GM19467 (cell line): ENCODE results near the gene SFR1.

Experiments used
- ATAC-seq: cut with Tn5 transposase; IDR thresholded peaks from one replicate; pipeline ENCODE4 v1.9.1; 2021; ENCODE audit warnings: mild to moderate bottlenecking, moderate library complexity; ENCODE audit not compliant: unreplicated experiment

SFR1 gene, protein sequence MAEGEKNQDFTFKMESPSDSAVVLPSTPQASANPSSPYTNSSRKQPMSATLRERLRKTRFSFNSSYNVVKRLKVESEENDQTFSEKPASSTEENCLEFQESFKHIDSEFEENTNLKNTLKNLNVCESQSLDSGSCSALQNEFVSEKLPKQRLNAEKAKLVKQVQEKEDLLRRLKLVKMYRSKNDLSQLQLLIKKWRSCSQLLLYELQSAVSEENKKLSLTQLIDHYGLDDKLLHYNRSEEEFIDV

DNA sequence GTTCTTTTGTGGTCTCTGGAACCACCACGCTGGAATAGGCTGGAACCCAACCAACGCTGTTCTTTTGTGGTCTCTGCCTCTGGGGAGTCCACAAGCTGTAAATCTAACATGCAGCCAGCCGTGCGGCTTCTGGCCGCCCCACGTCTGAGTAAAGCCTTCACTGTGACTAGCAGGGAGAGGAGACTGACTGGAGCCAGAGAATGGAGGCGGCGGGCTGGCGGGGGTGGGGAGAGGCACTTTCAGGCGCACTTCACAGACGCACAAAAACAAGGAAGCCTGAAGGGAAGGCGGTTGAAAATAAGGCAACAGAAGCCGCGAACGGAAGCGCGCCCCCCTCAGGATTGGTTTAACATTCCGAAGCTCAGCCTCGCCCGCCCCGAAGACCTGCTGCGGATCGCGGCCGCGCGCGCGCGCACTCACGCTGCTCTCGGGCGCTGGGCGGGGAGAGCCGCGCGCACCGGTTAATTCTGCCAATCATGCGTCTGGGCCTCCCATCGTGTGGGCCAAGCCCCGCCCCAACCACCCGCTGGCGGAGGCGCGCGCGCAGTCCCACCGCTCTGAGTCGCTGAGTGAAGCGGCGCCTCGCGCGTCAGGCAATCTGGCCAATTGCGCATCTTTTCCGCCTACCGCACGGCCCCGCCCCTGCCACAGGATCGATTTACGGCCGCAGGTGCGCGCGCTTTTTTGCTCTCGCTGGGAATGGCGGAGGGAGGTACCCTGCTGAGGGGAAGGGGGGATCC lies at the start of gene SFR1:
Gene SFR1 (plus strand): TSS at position 687 of the 740 bp plus-strand sequence. CDS start 13 bp downstream, at position 700.
- peak; percentile 95 for ATAC-seq

DNA sequence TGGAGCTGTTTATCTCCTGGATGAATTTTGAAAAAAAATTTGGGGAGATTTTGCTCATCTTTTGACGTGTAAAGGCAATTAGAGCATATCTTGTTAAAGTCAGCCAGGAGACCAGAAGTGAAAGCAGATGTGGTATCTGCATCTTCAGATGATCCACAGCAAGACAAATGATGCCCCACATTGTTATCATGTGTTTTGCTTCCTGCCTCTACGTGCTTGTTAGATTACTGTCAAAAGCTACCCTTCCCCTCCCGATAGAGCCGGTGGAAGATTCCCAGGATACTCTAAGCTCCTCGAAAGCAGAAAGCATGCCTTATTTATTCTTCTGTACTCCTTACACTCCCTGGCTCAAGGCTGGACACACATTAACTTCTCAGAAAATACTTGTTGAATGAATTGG lies 49.2 kb upstream of the SFR1 start:
- no peak for ATAC-seq

DNA sequence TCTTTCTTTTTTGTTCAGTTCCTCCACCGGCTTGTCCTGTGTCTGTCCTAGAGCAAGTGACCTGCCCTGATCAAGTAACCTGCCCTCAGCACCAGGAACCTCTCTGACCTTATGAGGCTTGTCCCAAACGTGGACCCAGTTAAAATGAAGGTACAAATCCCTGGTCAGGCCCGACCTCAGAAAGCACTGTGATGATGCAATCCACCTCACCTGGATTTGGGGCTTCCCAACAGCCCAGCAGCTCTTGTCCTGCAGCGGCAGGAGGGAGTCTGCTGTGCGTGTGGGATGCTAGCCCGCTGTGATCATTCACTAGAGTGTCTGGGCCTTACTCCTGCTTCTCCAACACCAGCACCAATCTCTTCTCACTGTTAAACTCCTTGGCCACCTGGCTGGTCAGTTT lies 47.5 kb upstream of the SFR1 start:
- ATAC-seq: no peak

DNA sequence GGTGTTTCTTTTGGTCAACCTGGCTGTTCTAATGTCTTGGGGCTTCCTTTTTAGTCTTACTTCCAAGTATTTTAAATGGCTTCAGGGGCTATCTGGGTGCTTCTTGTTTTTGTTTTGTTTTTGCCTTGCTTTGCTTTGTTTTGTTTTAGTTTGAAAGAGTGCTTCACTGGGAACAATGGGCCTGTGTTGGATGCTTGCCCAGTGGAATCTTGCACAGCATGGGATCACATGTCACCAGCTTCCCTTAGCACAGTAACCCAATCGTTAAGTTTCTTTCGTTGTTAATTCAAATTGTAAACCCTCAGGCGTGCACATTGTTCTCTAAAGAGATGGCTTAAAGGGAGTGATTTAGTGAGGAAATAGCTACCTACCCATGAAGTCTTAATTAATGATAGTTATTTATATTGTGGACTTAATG lies 45.2 kb upstream of the SFR1 start:
- no peak for ATAC-seq

DNA sequence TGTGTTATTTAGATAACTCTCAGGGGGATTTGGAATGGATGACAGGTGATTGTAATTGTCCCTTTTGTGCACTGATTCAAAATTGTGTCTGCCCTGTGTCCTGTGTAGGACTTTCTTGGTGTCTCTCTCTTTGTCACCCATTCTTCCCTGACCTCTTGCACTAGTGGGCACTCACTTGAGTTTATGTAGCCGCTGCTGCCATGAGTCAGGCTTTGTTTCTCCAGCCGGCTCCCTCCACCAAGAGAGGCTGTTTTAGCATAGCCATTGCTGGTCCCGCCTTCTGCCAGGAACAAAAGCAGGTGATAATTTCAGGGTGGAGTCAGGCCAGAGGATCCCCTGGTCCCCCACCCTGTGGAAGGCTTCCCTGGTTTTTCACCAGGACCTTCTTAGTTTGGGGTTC lies 44.7 kb upstream of the SFR1 start:
- no peak for ATAC-seq

DNA sequence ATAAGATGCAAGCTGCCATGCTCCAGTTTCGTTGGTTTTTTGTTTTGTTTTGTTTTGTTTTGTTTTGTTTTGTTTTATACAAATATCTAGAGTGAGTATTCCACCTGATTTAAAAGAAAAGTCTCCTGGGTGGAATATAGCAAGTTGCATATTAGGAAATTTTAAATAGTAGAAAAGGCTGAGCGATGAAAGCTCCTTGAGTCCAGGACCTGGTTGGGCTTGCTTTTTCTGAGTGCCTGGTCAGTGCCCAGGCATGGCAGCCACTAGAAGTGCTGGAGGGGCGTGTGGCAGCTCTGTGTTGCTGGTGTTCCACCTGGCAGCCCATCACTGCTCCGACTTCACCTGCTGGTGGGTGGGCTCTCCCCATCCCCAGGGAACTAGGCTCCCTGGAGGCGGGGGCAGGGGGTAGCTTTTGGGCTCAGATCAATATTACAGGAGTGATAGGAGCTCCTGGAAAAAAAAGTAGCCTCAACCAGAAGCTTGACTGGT lies 44.3 kb upstream of the SFR1 start:
- no peak for ATAC-seq

DNA sequence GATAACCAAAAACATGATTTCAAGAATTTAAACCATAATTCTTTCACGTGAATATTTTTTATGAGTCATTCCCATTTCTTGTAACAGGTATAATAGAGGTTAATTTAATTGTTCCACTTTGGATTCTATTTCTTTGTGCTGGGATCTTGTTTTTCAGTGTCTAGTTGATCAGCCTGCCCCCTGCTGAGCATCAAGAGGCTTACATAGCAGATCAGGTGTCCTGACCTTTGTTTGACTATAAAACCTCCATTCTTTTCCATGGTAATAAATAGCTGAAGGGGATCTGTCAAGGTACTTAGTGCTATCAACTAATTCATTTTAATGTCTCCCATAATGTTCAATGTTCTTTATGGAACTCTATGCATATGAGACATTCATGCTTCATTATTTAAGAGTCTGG lies 41.2 kb upstream of the SFR1 start:
- no peak for ATAC-seq

DNA sequence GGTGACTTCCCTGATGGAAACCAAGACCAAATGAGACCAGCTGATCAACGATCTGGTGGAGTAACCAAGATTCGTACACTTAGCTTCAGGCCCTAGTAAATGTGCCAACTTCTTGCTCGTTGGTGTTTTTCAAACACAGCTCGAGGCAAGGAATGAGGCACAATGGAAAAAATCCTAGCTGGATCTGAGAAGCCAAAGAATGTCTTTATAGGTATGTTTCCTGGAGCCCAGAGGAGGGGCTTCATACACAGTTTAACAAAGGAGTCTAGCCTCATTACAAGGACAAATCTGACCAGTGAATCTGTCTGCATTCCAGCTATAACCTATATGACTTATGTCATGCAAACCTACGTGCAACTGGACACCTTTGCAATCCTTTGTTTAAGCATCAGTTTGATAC lies 40.0 kb upstream of the SFR1 start:
- ATAC-seq: no peak

DNA sequence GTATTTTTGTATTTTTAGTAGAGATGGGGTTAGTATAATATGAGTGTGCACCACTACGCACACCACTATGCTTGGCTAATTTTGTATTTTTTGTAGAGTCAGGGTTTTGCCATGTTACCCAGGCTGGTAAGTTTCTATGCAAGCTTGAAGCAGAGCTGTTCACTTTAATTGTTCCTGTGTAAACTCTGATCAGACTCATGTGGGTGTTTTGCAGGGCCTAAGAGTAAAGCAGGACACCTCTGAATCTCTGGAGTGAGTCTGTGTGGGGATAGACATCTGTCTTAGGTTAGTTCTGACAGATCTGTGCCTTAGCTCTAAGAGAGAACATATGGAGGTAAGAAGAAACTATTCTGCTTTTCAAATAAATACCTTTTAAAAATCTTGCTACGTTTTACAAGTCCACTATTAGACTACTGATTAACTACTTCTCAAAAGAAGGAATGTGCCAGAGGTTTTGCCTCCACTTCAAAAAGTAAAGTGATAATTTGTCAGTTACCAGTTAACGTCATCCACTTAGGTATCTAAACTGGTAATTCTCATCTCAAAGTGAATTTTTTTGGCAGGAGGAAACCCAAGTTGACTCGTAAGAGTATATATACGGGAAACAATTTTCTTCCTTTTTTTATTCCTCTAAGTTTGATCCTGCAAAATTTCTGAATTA lies 37.4 kb upstream of the SFR1 start:
- ATAC-seq: no peak

DNA sequence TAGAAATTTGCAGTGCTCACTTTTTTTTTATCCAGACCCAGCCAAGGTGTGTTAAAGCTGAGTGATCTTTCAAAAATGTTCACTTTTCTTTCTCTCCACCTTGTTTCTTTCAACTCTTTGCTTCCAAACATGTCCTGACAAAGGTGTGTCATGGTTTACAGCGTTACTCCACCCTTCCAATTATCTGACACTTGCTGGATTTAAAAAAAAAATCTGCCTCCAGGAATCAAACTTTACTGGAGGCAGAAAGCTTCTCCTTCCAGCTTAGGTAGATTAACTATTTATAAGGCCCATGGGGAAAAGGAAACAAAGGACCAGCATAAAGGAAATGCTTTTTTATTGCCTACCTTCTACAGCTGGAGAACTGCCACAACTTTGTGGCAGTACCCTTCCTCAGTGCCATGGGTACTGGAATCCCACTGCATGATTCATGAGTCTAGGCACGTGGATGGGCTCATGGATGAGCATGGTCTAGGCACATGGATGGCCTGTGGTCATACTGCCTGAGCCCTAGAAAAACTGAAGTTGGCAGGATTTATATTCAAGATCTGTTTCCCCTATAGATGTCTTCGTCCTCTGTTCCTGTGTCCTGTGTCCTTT lies 36.1 kb upstream of the SFR1 start, which contains the start of gene COL17A1:
Gene COL17A1 (minus strand): TSS at position 80 of the 600 bp plus-strand sequence. CDS start 5,207 bp downstream, outside the sequence.
- no peak for ATAC-seq

DNA sequence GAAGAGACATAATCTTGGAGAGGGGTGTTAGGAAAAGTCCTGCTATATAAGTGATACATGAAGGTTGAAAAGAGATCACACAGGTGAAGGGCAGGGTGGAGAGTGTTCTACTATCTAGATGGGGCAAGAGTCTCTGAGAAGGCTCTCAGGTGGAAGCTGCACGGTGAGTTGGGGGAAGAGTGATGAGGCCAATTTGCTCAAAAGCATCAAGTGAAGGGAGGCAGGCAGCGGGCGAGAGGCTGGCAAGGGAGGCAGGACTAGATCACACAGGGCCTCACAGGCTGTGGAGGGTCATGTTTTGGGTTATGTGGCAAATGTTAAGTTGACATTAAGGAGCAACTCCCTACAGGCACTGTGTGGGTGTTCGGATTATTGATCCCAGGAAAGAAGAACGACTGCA lies 33.7 kb upstream of the SFR1 start:
- ATAC-seq: no peak

DNA sequence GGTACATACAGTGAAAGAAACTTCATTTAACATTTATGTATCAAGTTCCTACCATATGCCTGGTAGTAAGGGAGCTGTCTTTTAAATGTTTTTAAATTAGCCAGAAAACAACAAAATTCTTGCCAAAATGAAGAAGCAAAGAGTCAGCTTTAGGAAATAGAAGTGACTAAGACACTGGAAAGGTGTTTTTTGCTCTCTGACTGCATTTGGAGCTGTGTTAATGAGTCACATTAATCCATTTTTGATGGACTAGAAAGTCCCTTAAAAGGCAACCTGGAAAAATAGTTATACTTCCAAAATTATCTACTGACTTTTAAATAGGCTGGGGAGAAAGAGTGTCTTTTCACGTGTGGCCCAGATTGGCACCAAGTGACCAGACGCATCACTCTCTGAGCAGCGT lies 32.4 kb upstream of the SFR1 start:
- no peak for ATAC-seq

DNA sequence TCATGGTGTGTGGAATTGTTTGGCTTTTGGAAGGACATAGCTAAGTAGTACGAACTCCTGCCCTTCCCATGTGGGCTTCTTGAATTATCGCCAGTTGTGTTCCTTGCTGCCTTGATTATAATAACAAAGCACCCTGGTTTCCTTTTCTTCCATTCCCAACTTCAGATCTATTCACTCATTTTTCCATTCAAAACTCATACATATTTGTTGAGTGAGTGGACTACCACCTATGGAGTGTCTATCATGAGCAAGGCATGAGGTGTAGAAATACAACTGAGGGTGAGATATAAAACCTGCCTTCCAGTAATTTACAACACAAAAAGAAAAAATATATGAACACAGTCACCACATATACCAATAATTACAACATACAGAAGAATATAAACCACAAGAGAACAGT lies 31.4 kb upstream of the SFR1 start:
- ATAC-seq: no peak

DNA sequence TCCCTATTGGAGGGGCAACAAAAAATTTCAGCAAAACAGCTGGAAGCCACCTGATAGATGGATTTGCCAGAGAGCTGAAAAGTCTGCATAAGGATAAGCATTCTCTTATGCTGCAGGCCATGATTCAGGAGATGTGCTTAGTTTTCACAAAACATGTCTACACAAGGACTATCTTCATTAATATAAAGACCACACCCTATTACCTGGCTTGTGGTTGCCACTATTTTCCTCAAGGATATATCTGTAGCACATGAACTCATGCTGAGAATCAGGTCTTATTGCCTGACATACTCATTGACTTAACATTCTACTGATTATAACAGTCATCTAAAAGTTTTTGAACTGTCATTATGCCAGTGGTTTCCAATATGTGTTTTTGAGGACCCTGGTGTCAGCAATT lies 29.2 kb upstream of the SFR1 start:
- ATAC-seq: no peak

DNA sequence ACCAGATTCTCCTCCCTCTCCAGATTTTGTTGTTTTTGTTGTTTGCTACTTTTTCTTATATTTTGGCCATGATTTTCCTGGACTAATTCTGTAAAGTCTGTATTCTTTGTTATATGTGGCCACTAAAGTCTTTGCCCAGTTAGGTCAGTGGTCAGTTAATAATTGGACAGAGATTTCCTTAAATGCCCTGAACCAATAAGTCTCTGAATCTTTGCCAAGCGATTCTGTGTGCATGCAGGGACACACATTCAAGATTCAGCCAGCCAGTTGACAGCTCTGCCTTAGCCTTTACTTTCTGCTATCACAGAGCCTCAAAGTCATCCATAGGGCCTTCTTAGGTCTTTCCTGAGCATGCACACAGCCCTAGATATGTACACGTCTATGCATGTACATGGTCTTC lies 25.3 kb upstream of the SFR1 start:
- ATAC-seq: no peak

DNA sequence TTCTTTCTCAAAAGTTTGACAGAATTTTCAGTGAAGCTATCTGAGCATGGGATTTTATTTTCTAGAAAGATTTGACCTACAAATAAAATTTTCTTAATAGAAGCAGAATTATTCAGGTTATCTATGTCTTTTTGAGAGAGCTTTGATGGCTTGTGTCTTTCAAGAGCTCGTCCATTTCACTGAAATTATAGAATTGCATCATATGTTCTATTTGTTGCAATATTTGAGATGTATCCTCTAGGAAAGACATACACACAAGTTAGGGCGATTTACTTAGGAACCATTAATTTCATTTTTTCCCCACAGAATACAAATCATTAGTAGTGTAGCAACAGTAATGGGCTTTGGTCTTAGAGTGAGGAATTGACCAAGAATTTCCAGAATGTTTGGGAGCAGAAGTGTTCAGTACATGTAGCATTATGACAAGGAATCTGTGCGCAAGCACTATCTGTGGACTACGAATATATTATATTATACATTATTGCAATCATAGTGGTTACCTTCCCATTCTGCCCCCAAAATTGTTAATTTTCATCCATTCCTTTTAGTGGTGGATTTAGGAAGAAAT lies 23.5 kb upstream of the SFR1 start:
- ATAC-seq: no peak

DNA sequence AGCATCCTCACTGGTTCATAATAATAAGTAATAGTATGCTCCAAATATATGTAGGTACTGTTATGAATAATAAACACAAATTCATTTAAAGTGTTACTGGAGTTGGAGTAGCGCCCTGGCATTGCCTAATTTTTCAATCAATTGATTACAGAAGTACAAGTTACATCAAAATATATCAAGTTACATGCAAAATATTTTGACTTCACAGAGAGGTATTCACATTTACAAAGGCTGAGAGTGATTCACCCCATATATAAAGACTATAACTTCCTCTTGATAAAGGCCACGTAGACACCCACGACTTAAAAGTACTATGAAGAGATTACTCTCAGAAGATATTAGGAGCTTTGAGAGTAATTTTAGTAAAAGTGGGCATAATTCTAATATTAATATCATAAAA lies 22.7 kb upstream of the SFR1 start:
- ATAC-seq: no peak

DNA sequence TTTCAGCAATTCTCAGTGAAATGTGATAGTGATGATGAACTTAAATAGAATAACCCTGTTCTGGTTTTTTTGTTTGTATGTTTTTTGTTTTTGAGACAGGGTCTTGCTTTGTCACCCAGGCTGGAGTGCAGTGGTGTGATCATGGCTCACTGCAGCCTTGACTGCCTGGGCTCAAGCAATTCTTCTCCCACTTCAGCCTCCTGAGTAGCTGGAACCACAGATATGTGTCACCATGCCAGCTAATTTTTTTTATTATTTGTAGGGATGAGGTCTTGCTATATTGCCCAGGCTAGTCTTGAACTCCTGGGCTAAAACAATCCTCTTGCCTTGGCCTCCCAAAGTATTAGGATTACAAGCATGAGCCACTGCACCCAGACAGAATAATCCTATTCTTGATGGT lies 22.0 kb upstream of the SFR1 start:
- ATAC-seq: no peak

DNA sequence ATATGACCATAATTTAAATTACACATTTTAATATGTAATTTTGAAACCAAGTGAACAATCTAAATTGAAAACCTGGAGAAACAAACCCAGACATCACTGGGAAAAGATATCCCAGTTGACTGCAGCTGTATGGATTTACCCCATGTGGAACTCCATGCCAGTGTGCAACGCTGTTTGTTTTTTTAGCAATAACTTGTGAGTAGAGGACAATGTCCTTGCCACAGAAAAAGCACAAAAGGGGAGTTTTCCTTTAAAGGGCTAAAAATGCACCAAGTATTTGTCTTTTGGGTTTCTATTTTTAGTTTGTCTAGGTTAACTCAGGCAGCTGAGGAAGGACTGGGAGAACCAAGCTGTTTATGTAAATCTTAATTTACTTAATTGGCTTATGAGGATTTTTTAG lies 21.2 kb upstream of the SFR1 start:
- ATAC-seq: no peak

DNA sequence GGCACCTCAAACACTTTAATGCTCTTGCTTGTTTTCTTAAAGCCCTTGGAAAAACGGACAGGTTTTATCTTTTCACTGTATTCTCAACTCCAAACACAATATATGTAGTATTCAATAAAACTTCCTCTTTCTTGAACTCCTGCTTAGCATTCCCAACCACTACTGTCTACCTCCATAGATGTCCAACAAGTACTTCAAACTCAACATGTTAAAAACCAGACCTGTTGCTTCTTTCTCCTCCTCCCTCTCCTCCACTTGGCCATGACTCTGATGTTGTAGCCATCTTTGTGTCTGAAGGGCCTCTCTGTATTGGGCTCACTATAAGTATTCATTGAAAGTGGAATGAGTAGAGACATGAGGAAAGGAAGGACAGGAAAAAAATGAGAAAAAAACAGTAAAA lies 20.1 kb upstream of the SFR1 start:
- ATAC-seq: no peak

DNA sequence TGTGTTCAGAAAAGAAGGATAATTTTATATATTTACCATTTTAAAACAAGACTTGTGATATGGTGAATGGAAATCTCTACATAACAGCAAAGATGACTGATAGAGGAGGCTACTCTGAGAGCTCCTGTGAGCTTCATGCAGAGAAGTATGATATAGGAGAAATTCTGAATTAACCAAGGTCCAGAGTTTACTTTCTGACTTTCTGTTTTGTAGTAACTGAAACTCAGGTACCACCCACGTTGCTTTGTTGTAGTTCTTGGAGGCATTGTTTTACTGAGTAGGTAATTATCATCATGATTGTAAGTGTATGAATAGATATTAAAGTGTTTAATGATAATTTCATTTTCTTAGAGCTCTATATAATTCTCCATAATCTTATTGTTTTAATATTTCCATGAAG lies 18.0 kb upstream of the SFR1 start:
- no peak for ATAC-seq
